K562 treated with DMSO at 1 percent for 48 hours (cell line): ENCODE data around the gene RRP7A. TPM values are rescaled to one million over a fixed set of nuclear protein-coding genes. Genes with fewer than 3 reads are reported as not detected.

Source experiments
- total RNA-seq: library from RNA; unstranded; fragments of 300-600 nt; gene quantifications from 2 replicates; pipeline ENCODE4 v1.2.3, GENCODE V29; 2022; ENCODE audit warnings: low replicate concordance; ENCODE audit errors: extremely low read depth

The RRP7A gene, protein sequence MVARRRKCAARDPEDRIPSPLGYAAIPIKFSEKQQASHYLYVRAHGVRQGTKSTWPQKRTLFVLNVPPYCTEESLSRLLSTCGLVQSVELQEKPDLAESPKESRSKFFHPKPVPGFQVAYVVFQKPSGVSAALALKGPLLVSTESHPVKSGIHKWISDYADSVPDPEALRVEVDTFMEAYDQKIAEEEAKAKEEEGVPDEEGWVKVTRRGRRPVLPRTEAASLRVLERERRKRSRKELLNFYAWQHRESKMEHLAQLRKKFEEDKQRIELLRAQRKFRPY
- 989 TPM in 1 of 2 replicates, not detected in the other for total RNA-seq

GRCh38 chr22:42519525-42520401, at the start of gene RRP7A:
Gene RRP7A (minus strand): TSS chr22:42519796. CDS start chr22:42519786, 10 bp downstream.

GRCh38 chr22:42553475-42554361, 34.1 kb upstream of the RRP7A start, which contains the start of gene SERHL2:
Gene SERHL2 (plus strand): TSS chr22:42553956. CDS start chr22:42554021, 65 bp downstream.

Other genes with a start within 250 kb of the RRP7A start
- gene TCF20, start 249.1 kb downstream of the RRP7A start, total RNA-seq: not detected in 2 replicates
- not detected in 2 replicates for gene NFAM1, start 87.4 kb downstream of the RRP7A start, total RNA-seq
- gene SERHL2, start 34.2 kb upstream of the RRP7A start, total RNA-seq: not detected in 2 replicates
- not detected in 2 replicates for gene POLDIP3, start 95.1 kb upstream of the RRP7A start, total RNA-seq
- gene ATP5MGL, start 120.8 kb upstream of the RRP7A start, total RNA-seq: not detected in 2 replicates
- gene CYB5R3, start 129.6 kb upstream of the RRP7A start, total RNA-seq: not detected in 2 replicates
- not detected in 2 replicates for gene A4GALT, start 201.1 kb upstream of the RRP7A start, total RNA-seq